Neural cell (in vitro differentiated cells): ENCODE measurements around the gene PTPRD.
"Not testable (repeated sequence)": the region's sequence is repeated elsewhere in the genome, so short reads cannot be mapped to it uniquely, and the experiment has no call there.

Experiments
- EZH2 ChIP-seq: fragments of 200-600, 300-800 bp; shearing (Covaris generic), sonication (generic); IDR thresholded peaks from 2 replicates; pipeline ENCODE4 v1.6.1; 2014; ENCODE audit warnings: antibody characterized with exemption, low read length, borderline replicate concordance, mild to moderate bottlenecking; ENCODE audit not compliant: insufficient read depth, poor library complexity, severe bottlenecking
- POLR2AphosphoS5 ChIP-seq: IDR thresholded peaks from 2 replicates; pipeline ENCODE4 v1.6.1; 2012

GRCh38 chr9:8968350-8968749, 1644.5 kb downstream of the PTPRD start:
- TF ChIP-seq EZH2, POLR2AphosphoS5: not testable (repeated sequence)
